Stimulated activated CD4-positive, alpha-beta T cell treated with anti-CD3 and anti-CD28 coated beads, Interleukin-15, amount 100 ng/mL, for 24 hours (primary cell): ENCODE measurements around the gene SLC35B1.
"Not testable (repeated sequence)": the region's sequence is repeated elsewhere in the genome, so short reads cannot be mapped to it uniquely, and the experiment has no call there.

ENCODE experiments used
- DNase-seq: peaks from one replicate; pipeline ENCODE4 v3.0.0-alpha.2; 2020

The SLC35B1 gene

GRCh38 chr17:49734515-49735490 lies 27.0 kb upstream of the SLC35B1 start:
- no peak for DNase-seq

- no peak for DNase-seq
These were observed 23.7 kb upstream of the SLC35B1 start for GRCh38 chr17:49731435-49731831.

- no peak for DNase-seq
These were observed 23.1 kb upstream of the SLC35B1 start for GRCh38 chr17:49730785-49731434.

- DNase-seq, result no peak
These were observed 22.5 kb upstream of the SLC35B1 start for GRCh38 chr17:49730078-49730784.

GRCh38 chr17:49729069-49729468 lies 21.3 kb upstream of the SLC35B1 start:
- DNase-seq, result no peak

- DNase-seq, result no peak
These were observed 20.7 kb upstream of the SLC35B1 start for GRCh38 chr17:49728425-49728824.

GRCh38 chr17:49727380-49727779 lies 19.6 kb upstream of the SLC35B1 start:
- DNase-seq, result no peak

GRCh38 chr17:49725452-49726130 lies 17.8 kb upstream of the SLC35B1 start:
- DNase-seq, result no peak

GRCh38 chr17:49724552-49724951 lies 16.8 kb upstream of the SLC35B1 start:
- not testable (repeated sequence) for DNase-seq

- no peak for DNase-seq
These were observed 15.7 kb upstream of the SLC35B1 start for GRCh38 chr17:49723423-49723822.

GRCh38 chr17:49722066-49722465 lies 14.3 kb upstream of the SLC35B1 start:
- DNase-seq, result no peak

- DNase-seq, result peak; percentile 64
These were observed 9.7 kb upstream of the SLC35B1 start for GRCh38 chr17:49717371-49717861.

- DNase-seq, result no peak
These were observed 9.1 kb upstream of the SLC35B1 start for GRCh38 chr17:49716668-49717364.

- peak; percentile 65 for DNase-seq
These were observed 8.0 kb upstream of the SLC35B1 start for GRCh38 chr17:49715717-49716279.

- DNase-seq, result peak; percentile 56
These were observed 7.5 kb upstream of the SLC35B1 start for GRCh38 chr17:49715216-49715615.

- DNase-seq, result peak; percentile 19
These were observed 885 bp upstream of the SLC35B1 start for GRCh38 chr17:49708515-49709183.

GRCh38 chr17:49707246-49707607 lies 537 bp downstream of the SLC35B1 start:
- DNase-seq, result peak; percentile 28

GRCh38 chr17:49705254-49705653 lies 2.5 kb downstream of the SLC35B1 start:
- no peak for DNase-seq

GRCh38 chr17:49703557-49704277 lies 4.0 kb downstream of the SLC35B1 start:
- no peak for DNase-seq

GRCh38 chr17:49700960-49701359 lies 6.8 kb downstream of the SLC35B1 start:
- no peak for DNase-seq
